Measurements from ENCODE around the gene ZCWPW1.

The ZCWPW1 gene

DNA sequence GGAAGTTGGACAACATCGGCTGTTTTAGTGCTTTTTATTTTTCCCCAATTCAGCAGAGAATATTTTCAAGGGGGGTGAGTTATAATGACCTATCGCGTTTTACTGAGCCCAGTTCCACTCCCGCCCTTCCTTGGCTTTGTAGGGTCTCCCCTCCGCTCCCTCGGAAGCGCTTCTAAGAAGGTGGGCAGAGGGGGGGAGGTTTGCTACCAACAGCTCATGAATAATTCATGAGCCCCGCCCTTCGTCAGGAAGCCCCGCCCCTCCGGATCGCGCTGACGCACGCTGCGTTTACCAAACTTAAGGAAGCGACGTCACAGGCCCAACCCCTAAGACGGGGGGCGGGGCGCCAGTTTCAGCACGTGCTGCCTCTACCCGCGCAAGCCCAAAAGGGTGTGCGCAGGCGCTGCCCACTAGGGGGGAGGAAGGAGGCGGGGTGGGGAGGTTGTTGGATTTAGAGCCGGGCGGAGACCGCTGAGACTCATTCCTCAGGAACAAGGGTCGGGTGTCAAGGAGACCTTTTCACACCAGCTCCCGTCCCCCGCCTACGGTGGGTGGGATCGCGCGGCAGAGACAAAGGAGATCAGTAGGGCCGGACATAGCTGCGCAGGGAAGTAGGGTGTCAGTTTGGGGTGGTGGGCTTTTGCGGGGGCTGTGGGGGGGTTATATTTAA, 599 bp upstream of the ZCWPW1 start:
- H3K4me1 ChIP-seq (ENCODE audit: control insufficient read depth, insufficient read depth, low read length), result peaks cover 28% of the 10 kb centered on the region
- peaks cover 37% of the 10 kb centered on the region for H3K36me3 ChIP-seq (ENCODE audit: insufficient read depth, low read length)
- no peaks in the 10 kb centered on the region for H3K27me3 ChIP-seq (ENCODE audit: control insufficient read depth, insufficient read depth, low read length)
- H3K4me2 ChIP-seq (ENCODE audit: low read length), result peak overlapping the region; percentile 98
- peak overlapping the region; percentile 90 for H3K4me3 ChIP-seq (ENCODE audit: low read length)
- peak overlapping the region; percentile 99 for H3K9ac ChIP-seq (ENCODE audit: low read depth, low read length)
- no peaks in the 10 kb centered on the region for H3K9me3 ChIP-seq (replicated peaks; ENCODE audit: low read length)

DNA sequence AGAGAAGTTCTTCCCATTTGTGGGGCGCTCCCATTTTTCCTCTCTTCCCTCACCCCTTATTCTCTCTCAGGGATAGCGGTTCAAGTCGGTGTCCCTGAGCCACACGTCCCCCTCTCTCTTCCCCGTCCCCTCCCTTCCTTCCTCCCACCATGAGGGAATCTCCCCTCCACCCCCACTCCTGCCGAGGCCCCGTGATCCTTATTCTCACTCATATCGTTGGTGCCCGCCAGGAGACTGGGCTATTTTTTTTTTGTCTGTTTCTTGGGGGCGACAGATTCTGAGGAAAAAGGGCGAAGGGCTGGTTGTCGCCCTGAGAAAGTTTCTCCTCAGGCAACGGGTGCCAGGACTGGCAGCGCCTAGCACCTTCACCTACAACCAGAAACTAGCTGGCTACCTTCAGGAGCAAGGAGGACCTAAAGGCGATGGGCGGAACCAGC, 723 bp downstream of the ZCWPW1 start:
- H3K9ac ChIP-seq (ENCODE audit: low read depth, low read length), result no peak overlapping the region
- H3K27me3 ChIP-seq (ENCODE audit: control insufficient read depth, insufficient read depth, low read length), result no peaks in the 10 kb centered on the region
- peaks cover 24% of the 10 kb centered on the region for H3K36me3 ChIP-seq (ENCODE audit: insufficient read depth, low read length)
- peak overlapping the region; percentile 90 for H3K4me3 ChIP-seq (ENCODE audit: low read length)
- H3K4me2 ChIP-seq (ENCODE audit: low read length), result peak overlapping the region; percentile 98
- H3K4me1 ChIP-seq (ENCODE audit: control insufficient read depth, insufficient read depth, low read length), result peaks cover 28% of the 10 kb centered on the region
- no peaks in the 10 kb centered on the region for H3K9me3 ChIP-seq (replicated peaks; ENCODE audit: low read length)

DNA sequence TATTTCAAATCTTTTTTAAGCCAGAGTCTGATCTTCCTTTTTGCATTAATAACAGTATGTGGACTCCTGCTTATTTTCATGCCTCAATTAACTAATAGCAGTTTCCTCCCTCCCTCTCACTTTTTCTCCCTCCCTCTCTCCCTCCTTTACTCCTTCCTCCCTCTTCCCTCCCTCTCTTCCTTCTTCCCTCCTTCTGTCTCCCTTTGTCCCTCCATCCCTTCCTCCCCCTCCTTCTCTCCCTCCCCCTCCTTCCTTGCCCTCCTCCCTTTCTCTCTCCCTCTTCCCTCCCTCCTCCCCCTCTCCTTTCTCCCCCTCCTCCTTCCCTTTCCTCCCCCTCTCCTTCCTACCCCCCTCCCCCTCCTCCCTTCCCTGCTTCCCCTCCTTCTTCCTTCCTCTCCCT, 2.0 kb downstream of the ZCWPW1 start:
- Histone ChIP-seq H3K27me3 (ENCODE audit: control insufficient read depth, insufficient read depth, low read length) (no peaks in the 10 kb centered on the region), H3K4me2 (ENCODE audit: low read length) (no peak overlapping the region), H3K9me3 (replicated peaks; ENCODE audit: low read length) (no peaks in the 10 kb centered on the region), H3K9ac (ENCODE audit: low read depth, low read length) (no peak overlapping the region), H3K36me3 (ENCODE audit: insufficient read depth, low read length) (peaks cover 11% of the 10 kb centered on the region), H3K4me1 (ENCODE audit: control insufficient read depth, insufficient read depth, low read length) (peaks cover 16% of the 10 kb centered on the region), H3K4me3 (ENCODE audit: low read length) (no peak overlapping the region)

GRCh38 chr7:100425347-100425746, 3.2 kb downstream of the ZCWPW1 start:
- Histone ChIP-seq H3K4me3 (ENCODE audit: low read length) (no peak overlapping the region), H3K9ac (ENCODE audit: low read depth, low read length) (no peak overlapping the region), H3K36me3 (ENCODE audit: insufficient read depth, low read length) (no peaks in the 10 kb centered on the region), H3K9me3 (replicated peaks; ENCODE audit: low read length) (no peaks in the 10 kb centered on the region), H3K4me2 (ENCODE audit: low read length) (no peak overlapping the region), H3K4me1 (ENCODE audit: control insufficient read depth, insufficient read depth, low read length) (peaks cover 4% of the 10 kb centered on the region), H3K27me3 (ENCODE audit: control insufficient read depth, insufficient read depth, low read length) (no peaks in the 10 kb centered on the region)

DNA sequence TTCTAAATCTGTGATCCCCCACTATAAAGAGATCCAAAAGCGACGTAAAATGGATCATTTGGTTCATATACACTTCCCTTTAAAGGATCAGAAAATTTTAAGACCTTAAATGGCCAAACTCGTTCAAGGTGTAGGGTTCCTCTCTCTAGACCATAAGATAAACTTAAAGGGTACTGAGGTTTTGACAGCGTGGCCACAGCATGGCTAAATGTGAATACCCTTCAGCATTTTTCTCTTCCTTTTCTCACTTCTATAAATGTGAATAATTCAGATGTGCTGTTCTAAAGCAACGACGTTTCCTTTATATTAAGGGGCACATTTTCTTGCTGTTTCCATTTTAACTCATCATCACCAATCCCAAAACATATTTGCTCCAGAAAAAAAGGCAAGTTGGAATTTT, 5.2 kb downstream of the ZCWPW1 start:
- H3K4me1 ChIP-seq (ENCODE audit: control insufficient read depth, insufficient read depth, low read length), result peaks cover 4% of the 10 kb centered on the region
- H3K9ac ChIP-seq (ENCODE audit: low read depth, low read length), result no peak overlapping the region
- H3K36me3 ChIP-seq (ENCODE audit: insufficient read depth, low read length), result no peaks in the 10 kb centered on the region
- H3K27me3 ChIP-seq (ENCODE audit: control insufficient read depth, insufficient read depth, low read length), result no peaks in the 10 kb centered on the region
- H3K4me3 ChIP-seq (ENCODE audit: low read length), result no peak overlapping the region
- H3K4me2 ChIP-seq (ENCODE audit: low read length), result no peak overlapping the region
- no peaks in the 10 kb centered on the region for H3K9me3 ChIP-seq (replicated peaks; ENCODE audit: low read length)

DNA sequence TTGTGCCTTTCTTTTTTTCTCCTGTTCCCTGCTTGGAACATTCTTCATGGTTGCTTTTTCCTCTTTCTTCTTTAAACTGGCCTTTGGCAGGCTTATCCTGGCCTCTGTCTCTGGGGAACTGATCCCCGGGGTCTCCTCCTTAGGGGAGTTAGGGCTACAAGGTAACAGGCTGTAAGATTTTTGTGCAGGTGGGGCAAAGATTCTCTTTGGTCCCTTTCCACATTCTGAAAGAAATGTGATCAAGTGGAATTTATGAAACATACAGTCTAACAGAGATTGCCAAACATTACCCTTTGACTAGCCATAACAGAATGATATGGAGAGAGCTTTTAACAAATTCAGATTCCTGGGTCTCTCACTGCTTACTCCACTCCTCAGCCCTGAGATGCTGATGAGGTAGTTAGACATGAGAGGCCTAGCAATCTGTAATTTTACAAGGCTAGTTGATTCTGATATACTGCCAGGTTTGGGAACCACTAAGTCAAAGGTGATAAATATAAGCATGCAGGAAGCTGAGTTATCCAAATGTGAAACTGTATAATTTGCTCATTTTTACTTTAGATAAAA, 8.8 kb downstream of the ZCWPW1 start:
- H3K9me3 ChIP-seq (replicated peaks; ENCODE audit: low read length), result no peaks in the 10 kb centered on the region
- no peaks in the 10 kb centered on the region for H3K4me1 ChIP-seq (ENCODE audit: control insufficient read depth, insufficient read depth, low read length)
- H3K4me3 ChIP-seq (ENCODE audit: low read length), result no peak overlapping the region
- no peak overlapping the region for H3K4me2 ChIP-seq (ENCODE audit: low read length)
- no peaks in the 10 kb centered on the region for H3K27me3 ChIP-seq (ENCODE audit: control insufficient read depth, insufficient read depth, low read length)
- H3K36me3 ChIP-seq (ENCODE audit: insufficient read depth, low read length), result no peaks in the 10 kb centered on the region
- H3K9ac ChIP-seq (ENCODE audit: low read depth, low read length), result no peak overlapping the region

DNA sequence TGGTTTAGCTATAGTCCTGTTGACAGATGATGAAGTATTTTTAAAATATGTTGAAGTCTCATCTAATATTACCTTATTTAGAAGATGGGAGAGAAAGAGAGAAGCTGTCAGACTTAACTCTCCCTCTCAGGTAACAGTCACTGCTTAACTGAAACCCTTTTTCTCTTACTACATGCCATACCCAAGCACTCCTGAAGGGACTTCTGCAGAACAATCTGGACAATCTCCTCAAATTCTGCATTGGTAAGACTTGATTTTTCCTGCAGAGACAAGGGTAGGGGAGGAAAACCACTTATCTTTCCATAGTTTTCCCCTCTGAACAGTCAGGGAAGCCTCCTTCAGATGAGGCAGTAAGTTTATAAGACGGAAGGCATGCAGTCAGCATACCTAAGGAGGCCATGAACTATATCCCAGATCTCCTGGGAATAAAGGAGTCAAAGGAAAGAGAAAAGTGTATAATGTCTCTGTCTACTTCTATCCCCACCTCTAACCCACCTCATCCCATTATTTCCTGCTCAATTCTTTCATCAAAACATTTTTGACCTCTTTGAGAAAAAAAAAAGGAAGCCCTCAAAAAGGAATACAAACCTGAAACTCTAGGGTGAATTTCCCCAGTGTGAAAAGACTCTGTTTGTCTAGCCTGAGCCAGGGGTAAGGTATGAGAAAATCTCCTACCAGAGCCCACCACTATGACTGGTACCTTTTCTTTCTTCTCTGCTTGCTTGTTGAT, 9.4 kb downstream of the ZCWPW1 start:
- Histone ChIP-seq H3K9me3 (replicated peaks; ENCODE audit: low read length) (no peaks in the 10 kb centered on the region), H3K4me3 (ENCODE audit: low read length) (no peak overlapping the region), H3K36me3 (ENCODE audit: insufficient read depth, low read length) (no peaks in the 10 kb centered on the region), H3K4me2 (ENCODE audit: low read length) (no peak overlapping the region), H3K9ac (ENCODE audit: low read depth, low read length) (no peak overlapping the region), H3K27me3 (ENCODE audit: control insufficient read depth, insufficient read depth, low read length) (no peaks in the 10 kb centered on the region), H3K4me1 (ENCODE audit: control insufficient read depth, insufficient read depth, low read length) (no peaks in the 10 kb centered on the region)

DNA sequence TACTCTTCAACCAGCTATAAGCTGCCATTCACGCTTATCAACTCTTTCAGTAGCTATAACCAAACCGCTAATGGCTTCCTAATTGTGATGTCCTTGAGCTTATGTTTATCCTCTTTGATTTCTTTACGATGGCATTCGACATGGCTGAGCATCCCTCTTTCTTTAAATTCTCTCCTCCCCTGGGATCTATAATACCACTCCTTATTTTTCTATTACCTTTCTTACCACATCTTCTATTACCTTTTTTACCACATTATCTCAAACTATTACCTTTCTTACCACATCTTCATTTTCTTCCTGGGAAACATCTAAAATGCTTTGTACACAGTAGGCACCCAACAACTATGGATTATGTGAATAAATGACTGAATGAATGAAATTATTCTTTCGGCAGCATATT, 13.1 kb downstream of the ZCWPW1 start:
- Histone ChIP-seq H3K4me3 (ENCODE audit: low read length) (no peak overlapping the region), H3K4me1 (ENCODE audit: control insufficient read depth, insufficient read depth, low read length) (no peaks in the 10 kb centered on the region), H3K36me3 (ENCODE audit: insufficient read depth, low read length) (no peaks in the 10 kb centered on the region), H3K27me3 (ENCODE audit: control insufficient read depth, insufficient read depth, low read length) (peaks cover 4% of the 10 kb centered on the region), H3K9ac (ENCODE audit: low read depth, low read length) (no peak overlapping the region), H3K4me2 (ENCODE audit: low read length) (no peak overlapping the region), H3K9me3 (replicated peaks; ENCODE audit: low read length) (no peaks in the 10 kb centered on the region)

GRCh38 chr7:100413889-100414288, 14.6 kb downstream of the ZCWPW1 start:
- H3K4me2 ChIP-seq (ENCODE audit: low read length), result no peak overlapping the region
- H3K9ac ChIP-seq (ENCODE audit: low read depth, low read length), result no peak overlapping the region
- H3K4me3 ChIP-seq (ENCODE audit: low read length), result no peak overlapping the region
- H3K27me3 ChIP-seq (ENCODE audit: control insufficient read depth, insufficient read depth, low read length), result peaks cover 20% of the 10 kb centered on the region
- no peaks in the 10 kb centered on the region for H3K4me1 ChIP-seq (ENCODE audit: control insufficient read depth, insufficient read depth, low read length)
- H3K9me3 ChIP-seq (replicated peaks; ENCODE audit: low read length), result no peaks in the 10 kb centered on the region
- H3K36me3 ChIP-seq (ENCODE audit: insufficient read depth, low read length), result no peaks in the 10 kb centered on the region

DNA sequence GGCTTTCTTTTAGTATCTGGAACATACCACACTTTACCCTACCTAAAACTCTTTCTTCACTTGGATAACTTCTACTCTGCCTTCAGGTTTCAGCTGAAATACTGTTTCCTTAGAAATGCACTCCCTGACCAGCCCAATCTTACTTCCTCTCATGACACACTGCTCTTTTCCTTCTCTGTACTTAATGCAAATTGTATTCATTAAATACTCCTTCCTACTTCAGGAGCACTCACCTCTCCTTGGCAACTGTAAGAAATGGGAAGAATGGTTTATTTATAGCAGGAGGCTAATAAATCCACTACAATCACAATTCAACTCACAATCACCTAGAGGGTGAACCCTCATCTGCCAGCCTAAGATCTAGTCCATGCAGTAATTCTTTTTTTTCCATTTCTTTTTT, 15.2 kb downstream of the ZCWPW1 start:
- Histone ChIP-seq H3K4me3 (ENCODE audit: low read length) (no peak overlapping the region), H3K9ac (ENCODE audit: low read depth, low read length) (no peak overlapping the region), H3K36me3 (ENCODE audit: insufficient read depth, low read length) (no peaks in the 10 kb centered on the region), H3K9me3 (replicated peaks; ENCODE audit: low read length) (no peaks in the 10 kb centered on the region), H3K4me1 (ENCODE audit: control insufficient read depth, insufficient read depth, low read length) (no peaks in the 10 kb centered on the region), H3K27me3 (ENCODE audit: control insufficient read depth, insufficient read depth, low read length) (peaks cover 21% of the 10 kb centered on the region), H3K4me2 (ENCODE audit: low read length) (no peak overlapping the region)

GRCh38 chr7:100411101-100411500, 17.4 kb downstream of the ZCWPW1 start:
- Histone ChIP-seq H3K9ac (ENCODE audit: low read depth, low read length) (no peak overlapping the region), H3K27me3 (ENCODE audit: control insufficient read depth, insufficient read depth, low read length) (peaks cover 21% of the 10 kb centered on the region), H3K9me3 (replicated peaks; ENCODE audit: low read length) (no peaks in the 10 kb centered on the region), H3K4me2 (ENCODE audit: low read length) (no peak overlapping the region), H3K36me3 (ENCODE audit: insufficient read depth, low read length) (no peaks in the 10 kb centered on the region), H3K4me3 (ENCODE audit: low read length) (no peak overlapping the region), H3K4me1 (ENCODE audit: control insufficient read depth, insufficient read depth, low read length) (no peaks in the 10 kb centered on the region)
